ENCODE data around the gene MON1B. TPM values are rescaled to one million over a fixed set of nuclear protein-coding genes. Genes with fewer than 3 reads are reported as not detected.

The MON1B gene
- total and polyA plus RNA-seq, 2 donors (not counting 3 experiments of a cell fraction or from before 2014, with no cell fraction given): 35.8 to 57.0 TPM

GRCh38 chr16:77212741-77213541 lies 22.0 kb downstream of the MON1B start:
- TF ChIP-seq JUN (IDR thresholded peaks at IDR 0.05; ENCODE audit: borderline replicate concordance, insufficient read depth, insufficient read length, low read depth) (no peak), POLR2AphosphoS5 (IDR thresholded peaks at IDR 0.05; ENCODE audit: insufficient read depth, low read depth, low read length) (peak; percentile 20), GATA2 (IDR thresholded peaks at IDR 0.05; ENCODE audit: insufficient read depth, insufficient read length, low read depth, low read length) (no peak), MYC (IDR thresholded peaks at IDR 0.05; ENCODE audit: low read depth, low read length) (no peak)
- no peaks in the 10 kb centered on the region for H3K36me3 ChIP-seq (ENCODE audit: control insufficient read depth in 2 of 2, extremely low read depth in 1 of 2, insufficient read depth in 2 of 2, low read length in 2 of 2)
- intact Hi-C loops (cut with micrococcal nuclease): loop anchor here (1.0 to 2.0 kb wide), 4 partner anchors 22 to 509 kb away; partner anchors contain the start of genes MON1B and NUDT7
- POLR2A ChIA-PET: no interaction called here
- peak; percentile 93 for FAIRE-seq
- peak overlapping the region; percentile 43 to 70 (median 57) for H3K4me3 ChIP-seq (replicated peaks in 1 of 3; ENCODE audit: insufficient read depth in 1 of 3, low read depth in 1 of 3, low read length in 3 of 3)
- H2AFZ ChIP-seq (ENCODE audit: low read depth, low read length): peak overlapping the region; percentile 96
- DNase-seq (ENCODE audit: low read depth, low spot score): peak; percentile 62
- CTCF ChIA-PET: interaction anchor here (0.7 to 1.5 kb wide), 3 partner anchors 10 to 371 kb away, joined by 4 to 6 read pairs (median 4); no protein-coding TSS in a partner anchor
- no peaks in the 10 kb centered on the region for H3K79me2 ChIP-seq (ENCODE audit: control insufficient read depth, insufficient read depth, low read length)
- no peaks in the 10 kb centered on the region for H4K20me1 ChIP-seq (replicated peaks; ENCODE audit: control insufficient read depth, extremely low read depth, insufficient read depth, low read length)
- peak overlapping the region; percentile 37 for H3K4me2 ChIP-seq (ENCODE audit: insufficient read depth, low read length)
- peak overlapping the region; percentile 48 for H3K27ac ChIP-seq (ENCODE audit: insufficient read depth, low read depth, low read length)
- no peaks in the 10 kb centered on the region for H3K9me3 ChIP-seq (replicated peaks; ENCODE audit: control insufficient read depth, insufficient read depth, low read length)
- BruUV-seq (replicated peaks): TSS peak; percentile 42
- peak overlapping the region; percentile 91 for H3K9ac ChIP-seq (replicated peaks; ENCODE audit: extremely low read depth, insufficient read depth, low read length)
- no peaks in the 10 kb centered on the region for H3K27me3 ChIP-seq (ENCODE audit: control insufficient read depth in 2 of 2, insufficient read depth in 2 of 2, low read length in 2 of 2)
- H3K4me1 ChIP-seq (ENCODE audit: control insufficient read depth, extremely low read depth, insufficient read depth, low read length): peaks cover 17% of the 10 kb centered on the region
- dilution Hi-C loops (cut with MboI; ENCODE audit: extremely low pct_ligation_motif_present, low sequenced_read_pairs): no loop called here
- no peaks in the 10 kb centered on the region for H3K9me1 ChIP-seq (replicated peaks; ENCODE audit: control insufficient read depth, extremely low read depth, insufficient read depth, low read length)

GRCh38 chr16:77213542-77214106 lies 22.6 kb downstream of the MON1B start:
- dilution Hi-C loops (cut with MboI; ENCODE audit: extremely low pct_ligation_motif_present, low sequenced_read_pairs) (no loop called here), intact Hi-C loops (cut with micrococcal nuclease) (loop anchor here (1.0 to 2.0 kb wide), 3 partner anchors 21 to 509 kb away; partner anchors contain the start of gene NUDT7)
- H3K4me1 ChIP-seq (ENCODE audit: control insufficient read depth, extremely low read depth, insufficient read depth, low read length): peaks cover 17% of the 10 kb centered on the region
- peak overlapping the region; percentile 37 for H3K4me2 ChIP-seq (ENCODE audit: insufficient read depth, low read length)
- BruUV-seq (replicated peaks): no TSS peak
- no peaks in the 10 kb centered on the region for H3K27me3 ChIP-seq (ENCODE audit: control insufficient read depth in 2 of 2, insufficient read depth in 2 of 2, low read length in 2 of 2)
- H3K4me3 ChIP-seq (replicated peaks in 1 of 3; ENCODE audit: insufficient read depth in 1 of 3, low read depth in 1 of 3, low read length in 3 of 3): no peak overlapping the region
- no peaks in the 10 kb centered on the region for H3K79me2 ChIP-seq (ENCODE audit: control insufficient read depth, insufficient read depth, low read length)
- peak overlapping the region; percentile 48 for H3K27ac ChIP-seq (ENCODE audit: insufficient read depth, low read depth, low read length)
- no peaks in the 10 kb centered on the region for H3K9me1 ChIP-seq (replicated peaks; ENCODE audit: control insufficient read depth, extremely low read depth, insufficient read depth, low read length)
- ChIA-PET CTCF (no interaction called here), POLR2A (no interaction called here)
- no peak for TF ChIP-seq POLR2A (IDR thresholded peaks at IDR 0.05; ENCODE audit: low read depth, low read length)
- TF ChIP-seq POLR2AphosphoS5 (IDR thresholded peaks at IDR 0.05; ENCODE audit: insufficient read depth, low read depth, low read length): peak; percentile 49
- TF ChIP-seq JUN (IDR thresholded peaks at IDR 0.05; ENCODE audit: borderline replicate concordance, insufficient read depth, insufficient read length, low read depth): peak; percentile 90
- TF ChIP-seq FOS (IDR thresholded peaks at IDR 0.05; ENCODE audit: borderline replicate concordance, insufficient read depth, low read length): peak; percentile 88
- no peak overlapping the region for H2AFZ ChIP-seq (ENCODE audit: low read depth, low read length)
- no peaks in the 10 kb centered on the region for H3K36me3 ChIP-seq (ENCODE audit: control insufficient read depth in 2 of 2, extremely low read depth in 1 of 2, insufficient read depth in 2 of 2, low read length in 2 of 2)
- no peak overlapping the region for H3K9ac ChIP-seq (replicated peaks; ENCODE audit: extremely low read depth, insufficient read depth, low read length)
- no peaks in the 10 kb centered on the region for H3K9me3 ChIP-seq (replicated peaks; ENCODE audit: control insufficient read depth, insufficient read depth, low read length)
- DNase-seq (ENCODE audit: low read depth, low spot score): peak; percentile 86
- no peaks in the 10 kb centered on the region for H4K20me1 ChIP-seq (replicated peaks; ENCODE audit: control insufficient read depth, extremely low read depth, insufficient read depth, low read length)
- FAIRE-seq: peak; percentile 91
